B cell (primary cell): Measurements from ENCODE around the gene DNAH10. TPM values are rescaled to one million over a fixed set of nuclear protein-coding genes. Genes with fewer than 3 reads are reported as not detected.

Experiments used
- ATAC-seq: fragments of 200-7000 bp; cut with Tn5 transposase; one replicate; pipeline ENCODE4 v1.10.0; 2021; ENCODE audit warnings: low read depth, mild to moderate bottlenecking, moderate number of reproducible peaks, moderate library complexity
- CTCF ChIA-PET: fragments of 350-600 bp; sonication (Branson Sonifier 250); formaldehyde crosslinking; loops from one replicate; lab custom pipeline; 2021; ENCODE audit warnings: antibody characterized with exemption, inconsistent platforms; lab: Charles Lee
- POLR2A ChIA-PET: fragments of 350-600 bp; sonication (Branson Sonifier 250); formaldehyde crosslinking; loops from one replicate; lab custom pipeline; 2021; ENCODE audit warnings: antibody characterized with exemption; lab: Charles Lee
- DNase-seq: peaks from one replicate; pipeline ENCODE4 v3.0.0; 2013
- H2AFZ ChIP-seq: 2 replicates; pipeline ENCODE4 v1.6.1; 2012; ENCODE audit warnings: mild to moderate bottlenecking, low read depth, low read length; ENCODE audit not compliant: insufficient read depth, poor library complexity, severe bottlenecking
- H3K27ac ChIP-seq, 2 donors: 1 replicate in 1 of 2; 2 replicates in 1 of 2; pipeline ENCODE4 v1.5.1; 2012 to 2013; ENCODE audit warnings: low read length in 2 of 2, mild to moderate bottlenecking in 2 of 2, moderate library complexity in 1 of 2
- H3K27me3 ChIP-seq, 4 experiments: fragments of 200-600 bp in 1 of 4; sonication (generic) in 1 of 4; replicated peaks in 1 of 4; 1 replicate in 2 of 4; 2 replicates in 2 of 4; pipeline versions ENCODE4 v1.6.1 to v1.7.0; 2013 to 2016; ENCODE audit warnings: low read length in 3 of 4, mild to moderate bottlenecking in 2 of 4, mixed read lengths in 1 of 4, moderate library complexity in 1 of 4; ENCODE audit not compliant: insufficient read depth in 4 of 4, control insufficient read depth in 3 of 4; ENCODE audit errors: control extremely low read depth in 1 of 4
- H3K36me3 ChIP-seq, 2 experiments: replicated peaks in 1 of 2; 1 replicate in 1 of 2; 2 replicates in 1 of 2; pipeline versions ENCODE4 v1.6.1 to v1.7.1; 2013; ENCODE audit warnings: low read length in 1 of 2; ENCODE audit not compliant: insufficient read depth in 2 of 2, control insufficient read depth in 1 of 2; ENCODE audit errors: control extremely low read depth in 1 of 2, extremely low read depth in 1 of 2
- H3K4me1 ChIP-seq, 2 donors: fragments of 200-600 bp in 1 of 2; sonication (generic) in 1 of 2; 1 replicate in 1 of 2; 2 replicates in 1 of 2; pipeline versions ENCODE4 v1.5.1 to v1.6.1; 2013 to 2017; ENCODE audit warnings: low read length in 2 of 2; ENCODE audit not compliant: control insufficient read depth in 2 of 2, insufficient read depth in 2 of 2
- H3K4me2 ChIP-seq: replicated peaks from 2 replicates; pipeline ENCODE3; 2012; ENCODE audit warnings: mild to moderate bottlenecking, low read depth, low read length; ENCODE audit not compliant: poor library complexity, severe bottlenecking
- H3K4me3 ChIP-seq, 5 experiments: fragments of 200-600 bp in 1 of 5; sonication (generic) in 1 of 5; 1 replicate in 3 of 5; 2 replicates in 2 of 5; pipeline versions ENCODE4 v1.5.1 to v1.7.0; 2011 to 2016; ENCODE audit warnings: low read length in 4 of 5, mild to moderate bottlenecking in 4 of 5, low read depth in 2 of 5, control low read depth in 1 of 5, moderate library complexity in 1 of 5; ENCODE audit not compliant: insufficient read depth in 1 of 5; ENCODE audit errors: control extremely low read depth in 1 of 5, extremely low read depth in 1 of 5
- H3K79me2 ChIP-seq: fragments of 200-600 bp; sonication (generic); one replicate; pipeline ENCODE4 v1.6.0; 2016; ENCODE audit warnings: low read length; ENCODE audit not compliant: control insufficient read depth, insufficient read depth
- H3K9ac ChIP-seq: fragments of 200-600 bp; sonication (generic); 2 replicates; pipeline ENCODE4 v1.6.1; 2017; ENCODE audit warnings: mild to moderate bottlenecking, low read length, moderate library complexity
- H3K9me3 ChIP-seq, 3 donors: one replicate each; pipeline versions ENCODE4 v1.6.1 to v1.7.1; 2013; ENCODE audit warnings: low read length in 2 of 3; ENCODE audit not compliant: control insufficient read depth in 2 of 3, insufficient read depth in 1 of 3; ENCODE audit errors: control extremely low read depth in 1 of 3
- H4K20me1 ChIP-seq: 2 replicates; pipeline ENCODE4 v1.6.0; 2012; ENCODE audit warnings: mild to moderate bottlenecking, low read length; ENCODE audit not compliant: insufficient read depth, control insufficient read depth, poor library complexity, severe bottlenecking
- H3K27ac Mint-ChIP-seq: one replicate; pipeline ENCODE4 v1.8.0; 2021; ENCODE audit warnings: mixed read lengths
- H3K27me3 Mint-ChIP-seq: one replicate; pipeline ENCODE4 v1.8.0; 2021; ENCODE audit warnings: mixed read lengths
- H3K4me1 Mint-ChIP-seq: one replicate; pipeline ENCODE4 v1.8.0; 2021; ENCODE audit warnings: mixed read lengths
- H3K4me3 Mint-ChIP-seq: one replicate; pipeline ENCODE4 v1.8.0; 2021; ENCODE audit warnings: mixed read lengths
- H3K9me3 Mint-ChIP-seq: one replicate; pipeline ENCODE4 v1.8.0; 2022; ENCODE audit warnings: mixed read lengths; ENCODE audit not compliant: insufficient read depth
- CTCF ChIP-seq: fragments of 200-600 bp; IDR thresholded peaks from one replicate; pipeline ENCODE4 v1.8.0; 2022; ENCODE audit warnings: antibody characterized with exemption, mild to moderate bottlenecking
- EZH2 ChIP-seq: IDR thresholded peaks from 2 replicates; pipeline ENCODE4 v1.6.1; 2012; ENCODE audit warnings: borderline replicate concordance, low read depth, mild to moderate bottlenecking, moderate library complexity, low read length; ENCODE audit not compliant: insufficient read depth, poor library complexity, severe bottlenecking
- WGBS: methylation state at CpG from one replicate; pipeline ENCODE4 v1.1.5; 2013; ENCODE audit warnings: missing lambda C conversion rate; ENCODE audit not compliant: insufficient coverage; 5-methylcytosine and 5-hydroxymethylcytosine counted together
- intact Hi-C: fragments of 100-400 bp; cut with micrococcal nuclease; formaldehyde crosslinking; loops from one replicate; pipeline ENCODE4 v1.10.0; 2022
- polyA plus RNA-seq: library from polyadenylated mRNA; depleted of rRNA; stranded (reverse); fragments of >200 nt; gene quantifications from 2 replicates; pipeline ENCODE4 v1.2.3, GENCODE V29; 2012
- total RNA-seq, 2 donors: library from RNA; stranded (reverse); fragments of 120-200 nt in 1 of 2; gene quantifications; 1 replicate in 1 of 2; 2 replicates in 1 of 2; pipeline versions ENCODE4 v1.2.3 to v1.2.4, GENCODE V29; 2013 to 2022

Gene DNAH10
- total and polyA plus RNA-seq, 2 donors (not counting 1 experiment from before 2014, with no cell fraction given), result 0.24 to 0.99 TPM

- H3K4me1 Mint-ChIP-seq, result peaks cover 4% of the 10 kb centered on the region
- Histone ChIP-seq H2AFZ (no peak overlapping the region), H3K9ac (no peak overlapping the region), H3K36me3 (no peaks in the 10 kb centered on the region), H4K20me1 (no peaks in the 10 kb centered on the region), H3K27ac (no peak overlapping the region), H3K4me3 (no peak overlapping the region), H3K27me3 (peaks cover 0 to 6% (median 0%) of the 10 kb centered on the region in 4 experiments), H3K79me2 (no peaks in the 10 kb centered on the region), H3K4me1 (no peaks in the 10 kb centered on the region), H3K4me2 (no peak overlapping the region), H3K9me3 (no peaks in the 10 kb centered on the region)
- peaks cover 16% of the 10 kb centered on the region for H3K27me3 Mint-ChIP-seq
- CTCF ChIA-PET, result interaction anchor here (0.6 to 4.1 kb wide), 13 partner anchors 9 to 1857 kb away, joined by 3 to 72 read pairs (median 4); no protein-coding TSS in a partner anchor
- ATAC-seq (peak; percentile 62), DNase-seq (peak; percentile 77)
- no peaks in the 10 kb centered on the region for H3K9me3 Mint-ChIP-seq
- POLR2A ChIA-PET, result no interaction called here
- 20% methylated on average over 3 of the region's 9 CpGs for WGBS
- intact Hi-C loops, result loop anchor here (1.0 to 5.0 kb wide), 2 partner anchors 67 to 867 kb away; partner anchors contain the start of gene CCDC92
- TF ChIP-seq CTCF, result peak; percentile 83
- TF ChIP-seq EZH2, result no peak
- H3K4me3 Mint-ChIP-seq, result no peak overlapping the region
- no peak overlapping the region for H3K27ac Mint-ChIP-seq
These were observed 143.3 kb downstream of the DNAH10 start for GRCh38 chr12:123905319-123905925.

DNA sequence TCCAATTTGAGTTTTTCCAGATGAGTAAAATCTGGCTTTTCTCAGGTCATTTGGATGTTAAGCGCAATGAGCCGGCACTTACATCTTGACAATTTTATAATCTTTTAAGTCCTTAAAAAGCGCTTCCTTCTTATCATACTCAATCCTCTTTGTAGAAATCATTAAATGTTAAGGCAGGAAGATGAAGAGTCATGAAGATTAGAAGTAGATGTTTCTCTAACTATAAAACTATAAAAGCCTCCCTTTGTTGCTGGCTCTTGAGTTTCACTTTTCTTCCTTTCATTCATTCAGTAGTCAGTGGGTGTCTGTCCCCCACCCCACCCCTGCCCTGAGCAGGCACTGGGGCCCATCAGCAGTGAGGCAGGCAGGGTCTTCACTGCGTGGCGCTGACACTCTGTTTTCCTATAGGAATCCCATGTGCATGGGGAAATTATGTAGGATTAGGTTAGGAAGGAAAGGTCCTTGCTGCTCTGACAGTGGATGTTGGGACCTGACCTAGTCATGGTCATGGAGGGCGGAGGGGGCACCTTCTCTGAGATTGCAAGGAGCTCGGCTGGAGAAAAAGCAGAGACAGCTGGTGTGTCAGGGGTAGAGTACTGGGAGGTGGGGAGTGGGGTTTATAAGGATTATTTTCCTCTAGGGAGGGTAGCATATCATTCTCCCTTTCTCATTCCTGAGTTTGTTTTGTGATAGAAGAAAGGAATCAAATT, 144.8 kb downstream of the DNAH10 start:
- H3K9ac ChIP-seq, result no peak overlapping the region
- intact Hi-C loops, result loop anchor here (5.0 kb wide), 1 partner anchor 865 kb away; no protein-coding TSS in a partner anchor
- no peak for TF ChIP-seq EZH2
- no peak for TF ChIP-seq CTCF
- ChIA-PET CTCF (interaction anchor here (4.1 kb wide), 1 partner anchor 77 kb away, joined by 72 read pairs; no protein-coding TSS in a partner anchor), POLR2A (no interaction called here)
- H3K27me3 Mint-ChIP-seq, result peaks cover 13% of the 10 kb centered on the region
- H3K9me3 Mint-ChIP-seq, result no peaks in the 10 kb centered on the region
- WGBS, result 100% methylated on average over 3 of the region's 7 CpGs
- H3K4me3 Mint-ChIP-seq, result no peak overlapping the region
- no peaks in the 10 kb centered on the region for H4K20me1 ChIP-seq
- H3K9me3 ChIP-seq, result no peaks in the 10 kb centered on the region
- peaks cover 4% of the 10 kb centered on the region for H3K4me1 Mint-ChIP-seq
- H3K36me3 ChIP-seq, result no peaks in the 10 kb centered on the region
- DNase-seq (no peak), ATAC-seq (no peak)
- H3K79me2 ChIP-seq, result no peaks in the 10 kb centered on the region
- H3K4me2 ChIP-seq, result no peak overlapping the region
- no peak overlapping the region for H3K27ac Mint-ChIP-seq
- peaks cover 0 to 2% (median 0%) of the 10 kb centered on the region in 4 experiments for H3K27me3 ChIP-seq
- no peak overlapping the region for H3K4me3 ChIP-seq
- H3K4me1 ChIP-seq, result no peaks in the 10 kb centered on the region
- no peak overlapping the region for H2AFZ ChIP-seq
- H3K27ac ChIP-seq, result no peak overlapping the region
